BLaER1 treated with 17β-estradiol and CSF1 and Interleukin-3, amounts not matched to agents 10 nM and 100 nM (cell line): ENCODE results near the gene LSAMP.

Experiments
- H3K27ac ChIP-seq, 11 experiments: shearing (Covaris generic); formaldehyde crosslinking; 2 replicates each; pipeline ENCODE4 v1.8.1; 2022
- H3K27me3 ChIP-seq, 11 experiments: shearing (Covaris generic); formaldehyde crosslinking; 2 replicates each; pipeline ENCODE4 v1.8.1; 2022
- H3K36me3 ChIP-seq, 11 experiments: shearing (Covaris generic); formaldehyde crosslinking; 2 replicates each; pipeline ENCODE4 v1.8.1; 2022
- H3K4me1 ChIP-seq, 10 experiments: shearing (Covaris generic); formaldehyde crosslinking; 2 replicates each; pipeline ENCODE4 v1.8.1; 2022
- H3K4me2 ChIP-seq, 11 experiments: shearing (Covaris generic); formaldehyde crosslinking; 2 replicates each; pipeline ENCODE4 v1.8.1; 2022
- H3K4me3 ChIP-seq, 10 experiments: shearing (Covaris generic); formaldehyde crosslinking; 2 replicates each; pipeline ENCODE4 v1.8.1; 2022
- H3K9ac ChIP-seq, 11 experiments: shearing (Covaris generic); formaldehyde crosslinking; 2 replicates each; pipeline ENCODE4 v1.8.1; 2022
- H3K9me3 ChIP-seq, 11 experiments: shearing (Covaris generic); formaldehyde crosslinking; replicated peaks in 1 of 11; 2 replicates each; pipeline ENCODE4 v1.8.1; 2022
- H4K20me1 ChIP-seq, 11 experiments: shearing (Covaris generic); formaldehyde crosslinking; 2 replicates each; pipeline ENCODE4 v1.8.1; 2022
- Cebpa-rat ChIP-seq, 11 experiments: shearing (Covaris generic); IDR thresholded peaks; 2 replicates each; pipeline ENCODE4 v1.8.1; 2022

LSAMP gene

DNA sequence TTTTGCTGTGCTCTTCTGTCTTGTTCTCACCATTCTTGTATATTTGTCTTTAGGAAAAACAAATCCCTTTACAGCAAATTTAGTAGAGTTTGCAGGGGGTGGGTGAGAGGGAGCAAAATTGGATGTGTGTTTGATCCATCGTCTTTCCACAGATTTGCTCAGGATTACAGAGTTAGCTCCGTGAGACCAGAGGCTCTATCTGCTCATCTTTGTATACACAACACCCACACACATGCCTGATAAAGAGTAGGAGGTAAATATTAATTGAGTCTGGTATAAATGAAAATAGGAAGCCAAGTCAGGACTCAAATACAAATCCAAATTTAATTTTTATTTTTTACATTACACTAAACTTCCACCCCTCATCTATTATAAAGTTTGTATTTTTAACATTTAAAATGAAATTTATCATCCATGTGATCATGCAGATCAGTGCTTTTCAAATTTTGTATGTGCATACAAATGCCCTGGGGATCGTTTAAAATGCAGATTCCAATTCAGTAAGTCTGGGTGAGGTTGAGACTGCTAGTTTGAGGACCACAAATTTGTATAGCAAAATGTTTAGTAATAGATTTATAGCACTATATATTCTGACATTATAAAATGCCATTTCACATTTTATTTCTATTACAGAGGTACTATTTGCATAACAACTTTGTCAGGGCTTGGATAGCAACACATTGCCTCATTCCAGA is 326.7 kb downstream of the LSAMP start:
- no peak for TF ChIP-seq Cebpa-rat (IDR thresholded peaks at IDR 0.05)
- no peak overlapping the region for H3K9ac ChIP-seq
- no peaks in the 10 kb centered on the region for H3K36me3 ChIP-seq
- no peaks in the 10 kb centered on the region for H4K20me1 ChIP-seq
- H3K27me3 ChIP-seq = no peaks in the 10 kb centered on the region
- no peaks in the 10 kb centered on the region for H3K9me3 ChIP-seq
- no peaks in the 10 kb centered on the region for H3K4me1 ChIP-seq
- H3K4me2 ChIP-seq = no peak overlapping the region
- no peak overlapping the region for H3K4me3 ChIP-seq
- H3K27ac ChIP-seq = no peak overlapping the region

GRCh38 chr3:116114586-116114985 is 330.7 kb downstream of the LSAMP start:
- no peak overlapping the region for H3K27ac ChIP-seq
- no peak overlapping the region for H3K4me3 ChIP-seq
- no peaks in the 10 kb centered on the region for H3K9me3 ChIP-seq
- no peaks in the 10 kb centered on the region for H3K36me3 ChIP-seq
- no peaks in the 10 kb centered on the region for H3K27me3 ChIP-seq
- H4K20me1 ChIP-seq = no peaks in the 10 kb centered on the region
- no peak overlapping the region for H3K9ac ChIP-seq
- no peak overlapping the region for H3K4me2 ChIP-seq
- TF ChIP-seq Cebpa-rat (IDR thresholded peaks at IDR 0.05) = no peak
- H3K4me1 ChIP-seq = no peaks in the 10 kb centered on the region

DNA sequence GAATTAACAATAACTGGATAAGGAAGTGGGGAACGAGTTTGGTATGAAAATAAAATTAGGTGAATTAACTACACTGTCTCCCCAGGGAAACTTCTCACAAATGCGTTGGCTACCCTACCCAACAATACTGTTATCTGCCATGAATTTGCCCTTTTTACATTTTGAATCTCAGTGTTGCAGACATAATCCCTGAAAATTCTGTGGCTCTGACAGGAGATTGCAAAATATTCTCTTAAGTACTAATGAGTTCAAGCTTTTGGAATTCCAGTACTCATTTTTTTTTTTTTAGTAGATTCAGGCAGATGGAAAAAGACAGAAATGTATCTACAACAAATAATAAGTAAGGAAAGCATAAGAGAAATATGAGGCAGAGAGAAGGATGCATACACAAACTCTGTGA is 332.6 kb downstream of the LSAMP start:
- H3K27me3 ChIP-seq = no peaks in the 10 kb centered on the region
- no peak for TF ChIP-seq Cebpa-rat (IDR thresholded peaks at IDR 0.05)
- no peak overlapping the region for H3K4me2 ChIP-seq
- no peaks in the 10 kb centered on the region for H4K20me1 ChIP-seq
- H3K9me3 ChIP-seq = no peaks in the 10 kb centered on the region
- no peak overlapping the region for H3K4me3 ChIP-seq
- H3K27ac ChIP-seq = no peak overlapping the region
- no peak overlapping the region for H3K9ac ChIP-seq
- H3K36me3 ChIP-seq = no peaks in the 10 kb centered on the region
- no peaks in the 10 kb centered on the region for H3K4me1 ChIP-seq

- no peak overlapping the region for H3K9ac ChIP-seq
- no peaks in the 10 kb centered on the region for H3K36me3 ChIP-seq
- no peak overlapping the region for H3K27ac ChIP-seq
- H3K9me3 ChIP-seq = no peaks in the 10 kb centered on the region
- no peaks in the 10 kb centered on the region for H3K4me1 ChIP-seq
- H3K27me3 ChIP-seq = no peaks in the 10 kb centered on the region
- H3K4me2 ChIP-seq = no peak overlapping the region
- H4K20me1 ChIP-seq = no peaks in the 10 kb centered on the region
- no peak for TF ChIP-seq Cebpa-rat (IDR thresholded peaks at IDR 0.05)
- no peak overlapping the region for H3K4me3 ChIP-seq
Observed at GRCh38 chr3:116111765-116112164, 333.5 kb downstream of the LSAMP start.

DNA sequence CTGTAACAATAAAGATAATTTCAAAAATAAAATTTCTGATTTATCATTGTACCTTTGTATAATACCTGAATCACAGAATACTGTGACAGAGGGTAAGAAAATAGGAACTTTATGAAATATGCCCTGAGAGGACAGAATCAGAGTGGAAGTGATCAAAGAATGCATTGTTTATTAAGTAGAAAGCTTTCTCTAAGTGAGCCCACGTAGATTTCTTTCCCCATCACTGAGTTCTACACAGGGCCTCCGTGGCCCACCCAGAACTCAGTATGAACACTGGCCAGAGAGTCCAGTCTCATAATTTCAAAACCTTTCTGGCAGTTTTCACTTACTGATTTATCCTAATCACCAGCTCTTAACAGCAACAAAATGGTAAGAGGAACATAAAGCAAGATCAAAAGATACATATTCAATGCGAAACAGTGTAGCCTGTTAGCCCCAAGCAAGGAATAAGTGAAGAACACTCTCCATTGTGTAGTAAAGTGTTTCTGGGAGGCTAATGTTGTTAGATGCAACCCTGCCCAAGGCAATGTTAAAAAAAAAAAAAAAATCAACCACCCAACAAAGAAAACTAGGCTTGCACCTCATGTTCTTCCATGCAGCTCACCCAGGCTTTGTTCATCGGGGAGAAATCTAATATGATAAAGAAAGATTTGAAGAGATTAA is 341.3 kb downstream of the LSAMP start:
- no peaks in the 10 kb centered on the region for H3K36me3 ChIP-seq
- no peak overlapping the region for H3K4me3 ChIP-seq
- H3K9me3 ChIP-seq = no peaks in the 10 kb centered on the region
- H3K4me2 ChIP-seq = no peak overlapping the region
- no peak for TF ChIP-seq Cebpa-rat (IDR thresholded peaks at IDR 0.05)
- no peak overlapping the region for H3K27ac ChIP-seq
- no peaks in the 10 kb centered on the region for H3K27me3 ChIP-seq
- H3K4me1 ChIP-seq = peaks cover 0 to 8% (median 0%) of the 10 kb centered on the region in 10 experiments; a peak in 2 of 20 replicates
- H3K9ac ChIP-seq = no peak overlapping the region
- H4K20me1 ChIP-seq = no peaks in the 10 kb centered on the region

- Histone ChIP-seq H3K4me3 (no peak overlapping the region), H3K4me1 (peaks cover 0 to 8% (median 0%) of the 10 kb centered on the region in 10 experiments; a peak in 2 of 20 replicates), H3K36me3 (no peaks in the 10 kb centered on the region), H3K9me3 (no peaks in the 10 kb centered on the region), H4K20me1 (no peaks in the 10 kb centered on the region), H3K27me3 (no peaks in the 10 kb centered on the region), H3K9ac (no peak overlapping the region), H3K27ac (no peak overlapping the region), H3K4me2 (no peak overlapping the region)
- no peak for TF ChIP-seq Cebpa-rat (IDR thresholded peaks at IDR 0.05)
Observed at GRCh38 chr3:116102037-116102436, 343.2 kb downstream of the LSAMP start.

DNA sequence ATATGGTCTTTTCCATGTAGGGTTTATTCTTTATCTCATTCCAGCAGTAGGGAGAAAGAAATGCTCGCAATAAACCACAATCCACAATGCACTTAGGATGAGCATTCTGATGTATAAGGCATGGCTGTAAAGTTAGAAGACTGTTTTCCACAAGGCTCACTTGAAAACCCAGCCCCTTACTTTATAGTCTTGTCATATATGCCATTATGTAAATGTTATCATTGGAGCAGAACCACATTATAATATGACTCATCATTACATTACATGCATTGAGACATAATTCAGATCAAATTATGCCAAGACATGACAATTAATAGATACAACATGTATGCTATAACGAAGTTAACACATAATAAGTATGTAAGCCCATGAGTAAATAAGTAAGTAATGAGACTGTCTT is 348.1 kb downstream of the LSAMP start:
- Histone ChIP-seq H3K4me1 (no peaks in the 10 kb centered on the region), H3K36me3 (no peaks in the 10 kb centered on the region), H3K27me3 (no peaks in the 10 kb centered on the region), H3K4me2 (no peak overlapping the region), H4K20me1 (no peaks in the 10 kb centered on the region), H3K9ac (no peak overlapping the region), H3K9me3 (no peaks in the 10 kb centered on the region), H3K27ac (no peak overlapping the region), H3K4me3 (no peak overlapping the region)
- no peak for TF ChIP-seq Cebpa-rat (IDR thresholded peaks at IDR 0.05)

DNA sequence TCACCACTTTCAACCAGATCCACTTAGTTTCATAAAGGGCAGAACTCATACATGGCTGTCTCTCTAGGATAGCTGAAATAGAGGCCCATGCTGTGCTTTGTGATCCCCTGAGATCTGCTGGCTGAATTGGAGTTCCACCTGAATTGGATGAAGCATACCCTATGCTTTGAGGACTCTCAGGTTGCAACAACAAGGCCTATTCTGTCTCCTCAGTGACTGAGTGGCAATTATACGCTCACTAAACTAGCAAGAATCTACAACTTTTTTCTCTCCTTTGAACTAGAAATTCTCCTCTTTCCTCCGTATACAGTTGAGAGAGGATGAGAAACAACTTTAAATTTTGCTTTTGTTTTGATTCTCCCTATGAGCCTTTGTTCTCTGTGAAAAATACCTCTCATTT is 348.7 kb downstream of the LSAMP start:
- no peaks in the 10 kb centered on the region for H3K4me1 ChIP-seq
- H4K20me1 ChIP-seq = no peaks in the 10 kb centered on the region
- H3K4me3 ChIP-seq = no peak overlapping the region
- H3K27ac ChIP-seq = no peak overlapping the region
- H3K27me3 ChIP-seq = no peaks in the 10 kb centered on the region
- H3K4me2 ChIP-seq = no peak overlapping the region
- no peaks in the 10 kb centered on the region for H3K36me3 ChIP-seq
- H3K9ac ChIP-seq = no peak overlapping the region
- H3K9me3 ChIP-seq = no peaks in the 10 kb centered on the region
- no peak for TF ChIP-seq Cebpa-rat (IDR thresholded peaks at IDR 0.05)

GRCh38 chr3:116093374-116093773 is 351.9 kb downstream of the LSAMP start:
- H3K4me1 ChIP-seq = no peaks in the 10 kb centered on the region
- no peak overlapping the region for H3K4me2 ChIP-seq
- no peak for TF ChIP-seq Cebpa-rat (IDR thresholded peaks at IDR 0.05)
- H3K4me3 ChIP-seq = no peak overlapping the region
- H3K36me3 ChIP-seq = no peaks in the 10 kb centered on the region
- H3K27me3 ChIP-seq = no peaks in the 10 kb centered on the region
- H4K20me1 ChIP-seq = no peaks in the 10 kb centered on the region
- H3K9ac ChIP-seq = no peak overlapping the region
- peaks cover 0 to 13% (median 9%) of the 10 kb centered on the region in 11 experiments; a peak in 8 of 22 replicates for H3K9me3 ChIP-seq
- no peak overlapping the region for H3K27ac ChIP-seq

DNA sequence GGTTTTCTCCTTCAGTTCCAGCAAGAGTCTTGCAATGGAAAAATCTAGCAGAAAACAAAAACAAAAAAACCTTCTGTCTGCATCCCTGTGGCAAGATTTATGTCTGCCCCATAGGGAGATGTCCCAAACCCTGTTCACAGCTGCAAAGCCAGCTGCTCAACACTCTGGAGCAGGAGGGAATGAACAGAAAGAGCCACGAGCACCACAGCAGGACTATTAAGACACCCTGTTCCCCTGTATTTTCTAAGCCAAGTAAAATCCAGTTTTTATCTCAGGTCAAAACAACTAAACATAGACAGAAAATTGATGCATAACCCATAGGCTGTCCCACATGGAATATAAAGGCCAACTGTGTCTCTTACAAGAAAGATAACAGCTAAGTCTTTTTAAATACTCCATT is 357.9 kb downstream of the LSAMP start:
- no peak for TF ChIP-seq Cebpa-rat (IDR thresholded peaks at IDR 0.05)
- Histone ChIP-seq H4K20me1 (no peaks in the 10 kb centered on the region), H3K36me3 (no peaks in the 10 kb centered on the region), H3K27ac (no peak overlapping the region), H3K4me1 (no peaks in the 10 kb centered on the region), H3K27me3 (no peaks in the 10 kb centered on the region), H3K4me2 (no peak overlapping the region), H3K9ac (no peak overlapping the region), H3K4me3 (no peak overlapping the region), H3K9me3 (peaks cover 0 to 13% (median 9%) of the 10 kb centered on the region in 11 experiments; a peak in 8 of 22 replicates)
